ENCODE results near the gene NNMT. TPM values are rescaled to one million over a fixed set of nuclear protein-coding genes. Genes with fewer than 3 reads are reported as not detected.

The NNMT gene
- total RNA-seq, 1 donor from 2014 or later: 394 TPM

- DNase-seq (ENCODE audit: low read depth) (no peak), FAIRE-seq (no peak)
- Histone ChIP-seq H3K9me3 (ENCODE audit: insufficient read depth, low read depth, low read length) (no peaks in the 10 kb centered on the region), H3K27me3 (ENCODE audit: insufficient read depth, low read length) (no peaks in the 10 kb centered on the region), H3K79me2 (ENCODE audit: insufficient read depth, low read length) (no peaks in the 10 kb centered on the region), H3K27ac (ENCODE audit: low read depth, low read length) (no peak overlapping the region), H2AFZ (ENCODE audit: low read depth, low read length) (no peak overlapping the region), H3K4me1 (ENCODE audit: insufficient read depth, low read length) (peaks cover 27% of the 10 kb centered on the region), H3K4me3 (ENCODE audit: insufficient read depth, low read depth, low read length) (no peak overlapping the region), H3K9ac (ENCODE audit: low read length) (no peak overlapping the region), H3K36me3 (ENCODE audit: insufficient read depth, low read length) (no peaks in the 10 kb centered on the region), H3K4me2 (ENCODE audit: low read length) (no peak overlapping the region), H4K20me1 (ENCODE audit: insufficient read depth, low read length) (no peaks in the 10 kb centered on the region)
- Mint-ChIP-seq H3K27me3 (ENCODE audit: low read depth, unreplicated experiment) (no peaks in the 10 kb centered on the region), H3K4me3 (ENCODE audit: unreplicated experiment) (no peak overlapping the region), H3K9me3 (ENCODE audit: unreplicated experiment) (no peaks in the 10 kb centered on the region), H3K4me1 (ENCODE audit: low read depth, unreplicated experiment) (peaks cover 55% of the 10 kb centered on the region), H3K27ac (ENCODE audit: unreplicated experiment) (peak overlapping the region; percentile 84), H3K36me3 (ENCODE audit: low read depth, unreplicated experiment) (no peaks in the 10 kb centered on the region)
- TF ChIP-seq CTCF (IDR thresholded peaks at IDR 0.05; ENCODE audit: insufficient read depth, low read depth, low read length) (no peak), EZH2 (IDR thresholded peaks at IDR 0.05; ENCODE audit: insufficient read depth, low read length) (no peak)
Measured at GRCh38 chr11:114284914-114285313, 11.3 kb upstream of the NNMT start.

- Histone ChIP-seq H3K9me3 (ENCODE audit: insufficient read depth, low read depth, low read length) (no peaks in the 10 kb centered on the region), H3K79me2 (ENCODE audit: insufficient read depth, low read length) (no peaks in the 10 kb centered on the region), H3K4me2 (ENCODE audit: low read length) (peak overlapping the region; percentile 59), H4K20me1 (ENCODE audit: insufficient read depth, low read length) (no peaks in the 10 kb centered on the region), H3K27ac (ENCODE audit: low read depth, low read length) (no peak overlapping the region), H3K36me3 (ENCODE audit: insufficient read depth, low read length) (no peaks in the 10 kb centered on the region), H3K4me3 (ENCODE audit: insufficient read depth, low read depth, low read length) (no peak overlapping the region), H2AFZ (ENCODE audit: low read depth, low read length) (peak overlapping the region; percentile 10), H3K9ac (ENCODE audit: low read length) (no peak overlapping the region), H3K27me3 (ENCODE audit: insufficient read depth, low read length) (no peaks in the 10 kb centered on the region), H3K4me1 (ENCODE audit: insufficient read depth, low read length) (peaks cover 24% of the 10 kb centered on the region)
- TF ChIP-seq CTCF (IDR thresholded peaks at IDR 0.05; ENCODE audit: insufficient read depth, low read depth, low read length): no peak
- no peak for TF ChIP-seq EZH2 (IDR thresholded peaks at IDR 0.05; ENCODE audit: insufficient read depth, low read length)
- H3K9me3 Mint-ChIP-seq (ENCODE audit: unreplicated experiment): no peaks in the 10 kb centered on the region
- H3K27me3 Mint-ChIP-seq (ENCODE audit: low read depth, unreplicated experiment): no peaks in the 10 kb centered on the region
- DNase-seq (ENCODE audit: low read depth) (peak; percentile 63), FAIRE-seq (peak; percentile 73)
- H3K36me3 Mint-ChIP-seq (ENCODE audit: low read depth, unreplicated experiment): no peaks in the 10 kb centered on the region
- H3K4me1 Mint-ChIP-seq (ENCODE audit: low read depth, unreplicated experiment): peaks cover 61% of the 10 kb centered on the region
- no peak overlapping the region for H3K4me3 Mint-ChIP-seq (ENCODE audit: unreplicated experiment)
- H3K27ac Mint-ChIP-seq (ENCODE audit: unreplicated experiment): peak overlapping the region; percentile 84
Measured at GRCh38 chr11:114285599-114285998, 10.6 kb upstream of the NNMT start.

GRCh38 chr11:114286229-114286628, 10.0 kb upstream of the NNMT start:
- no peaks in the 10 kb centered on the region for H3K9me3 ChIP-seq (ENCODE audit: insufficient read depth, low read depth, low read length)
- H3K27me3 ChIP-seq (ENCODE audit: insufficient read depth, low read length): no peaks in the 10 kb centered on the region
- Mint-ChIP-seq H3K36me3 (ENCODE audit: low read depth, unreplicated experiment) (no peaks in the 10 kb centered on the region), H3K27me3 (ENCODE audit: low read depth, unreplicated experiment) (no peaks in the 10 kb centered on the region), H3K9me3 (ENCODE audit: unreplicated experiment) (no peaks in the 10 kb centered on the region), H3K4me3 (ENCODE audit: unreplicated experiment) (no peak overlapping the region), H3K4me1 (ENCODE audit: low read depth, unreplicated experiment) (peaks cover 64% of the 10 kb centered on the region), H3K27ac (ENCODE audit: unreplicated experiment) (peak overlapping the region; percentile 9)
- H2AFZ ChIP-seq (ENCODE audit: low read depth, low read length): peak overlapping the region; percentile 10
- peak overlapping the region; percentile 59 for H3K4me2 ChIP-seq (ENCODE audit: low read length)
- H3K36me3 ChIP-seq (ENCODE audit: insufficient read depth, low read length): no peaks in the 10 kb centered on the region
- H3K4me1 ChIP-seq (ENCODE audit: insufficient read depth, low read length): peaks cover 24% of the 10 kb centered on the region
- TF ChIP-seq EZH2 (IDR thresholded peaks at IDR 0.05; ENCODE audit: insufficient read depth, low read length) (no peak), CTCF (IDR thresholded peaks at IDR 0.05; ENCODE audit: insufficient read depth, low read depth, low read length) (no peak)
- no peaks in the 10 kb centered on the region for H4K20me1 ChIP-seq (ENCODE audit: insufficient read depth, low read length)
- H3K9ac ChIP-seq (ENCODE audit: low read length): no peak overlapping the region
- DNase-seq (ENCODE audit: low read depth) (no peak), FAIRE-seq (no peak)
- H3K27ac ChIP-seq (ENCODE audit: low read depth, low read length): no peak overlapping the region
- H3K4me3 ChIP-seq (ENCODE audit: insufficient read depth, low read depth, low read length): no peak overlapping the region
- H3K79me2 ChIP-seq (ENCODE audit: insufficient read depth, low read length): no peaks in the 10 kb centered on the region
